ENCODE data around the gene KRT84. TPM values are rescaled to one million over a fixed set of nuclear protein-coding genes. Genes with fewer than 3 reads are reported as not detected.

Gene KRT84
- total RNA-seq, 2 experiments from 2014 or later, result not detected

DNA sequence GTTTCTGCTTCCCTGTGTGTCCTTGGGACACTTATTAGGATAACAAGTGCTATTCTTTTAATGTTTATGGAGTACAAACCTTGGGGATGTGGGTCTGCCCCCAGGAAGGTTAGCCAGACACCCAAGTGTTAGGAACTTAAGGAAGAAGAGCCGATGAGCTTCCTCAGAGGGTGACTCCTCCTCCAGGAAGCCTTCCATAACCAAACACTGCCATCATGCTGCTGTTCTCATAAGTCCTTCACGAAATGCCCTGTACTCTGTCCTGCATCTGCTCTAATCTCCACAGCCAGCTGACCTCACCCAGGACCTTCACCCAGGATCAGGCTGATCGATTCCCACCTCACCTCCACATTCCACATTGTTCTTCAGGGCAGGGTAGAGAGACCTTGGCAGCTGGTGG is 16.9 kb downstream of the KRT84 start:
- Mint-ChIP-seq H3K36me3 (ENCODE audit: low read depth) (no peaks in the 10 kb centered on the region), H3K9me3 (no peaks in the 10 kb centered on the region), H3K4me1 (ENCODE audit: low read depth) (no peaks in the 10 kb centered on the region), H3K4me3 (no peak overlapping the region), H3K27ac (no peak overlapping the region), H3K27me3 (peaks cover 22% of the 10 kb centered on the region)
- DNase-seq (no peak), ATAC-seq (ENCODE audit: poor library complexity) (no peak)
- no peaks in the 10 kb centered on the region for H3K9me3 ChIP-seq (ENCODE audit: control insufficient read depth in 1 of 2, insufficient read depth in 1 of 2, low read length in 2 of 2)
- H3K36me3 ChIP-seq (ENCODE audit: insufficient read depth, low read length), result no peaks in the 10 kb centered on the region
- CTCF ChIA-PET, result no interaction called here
- H3K27ac ChIP-seq (ENCODE audit: low read depth in 1 of 2, low read length in 2 of 2), result no peak overlapping the region
- H3K4me1 ChIP-seq (ENCODE audit: insufficient read depth, low read length), result no peaks in the 10 kb centered on the region
- no peak overlapping the region for H3K4me3 ChIP-seq (ENCODE audit: low read length)
- POLR2A ChIA-PET, result no interaction called here
- intact Hi-C loops (cut with DNase I, micrococcal nuclease), result no loop called here
- TF ChIP-seq, protein P1, sequence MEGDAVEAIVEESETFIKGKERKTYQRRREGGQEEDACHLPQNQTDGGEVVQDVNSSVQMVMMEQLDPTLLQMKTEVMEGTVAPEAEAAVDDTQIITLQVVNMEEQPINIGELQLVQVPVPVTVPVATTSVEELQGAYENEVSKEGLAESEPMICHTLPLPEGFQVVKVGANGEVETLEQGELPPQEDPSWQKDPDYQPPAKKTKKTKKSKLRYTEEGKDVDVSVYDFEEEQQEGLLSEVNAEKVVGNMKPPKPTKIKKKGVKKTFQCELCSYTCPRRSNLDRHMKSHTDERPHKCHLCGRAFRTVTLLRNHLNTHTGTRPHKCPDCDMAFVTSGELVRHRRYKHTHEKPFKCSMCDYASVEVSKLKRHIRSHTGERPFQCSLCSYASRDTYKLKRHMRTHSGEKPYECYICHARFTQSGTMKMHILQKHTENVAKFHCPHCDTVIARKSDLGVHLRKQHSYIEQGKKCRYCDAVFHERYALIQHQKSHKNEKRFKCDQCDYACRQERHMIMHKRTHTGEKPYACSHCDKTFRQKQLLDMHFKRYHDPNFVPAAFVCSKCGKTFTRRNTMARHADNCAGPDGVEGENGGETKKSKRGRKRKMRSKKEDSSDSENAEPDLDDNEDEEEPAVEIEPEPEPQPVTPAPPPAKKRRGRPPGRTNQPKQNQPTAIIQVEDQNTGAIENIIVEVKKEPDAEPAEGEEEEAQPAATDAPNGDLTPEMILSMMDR (IDR thresholded peaks at IDR 0.05), result no peak
- peaks cover 0 to 4% of the 10 kb centered on the region in 2 experiments for H3K27me3 ChIP-seq (ENCODE audit: control insufficient read depth in 1 of 2, insufficient read depth in 2 of 2, low read length in 2 of 2)

DNA sequence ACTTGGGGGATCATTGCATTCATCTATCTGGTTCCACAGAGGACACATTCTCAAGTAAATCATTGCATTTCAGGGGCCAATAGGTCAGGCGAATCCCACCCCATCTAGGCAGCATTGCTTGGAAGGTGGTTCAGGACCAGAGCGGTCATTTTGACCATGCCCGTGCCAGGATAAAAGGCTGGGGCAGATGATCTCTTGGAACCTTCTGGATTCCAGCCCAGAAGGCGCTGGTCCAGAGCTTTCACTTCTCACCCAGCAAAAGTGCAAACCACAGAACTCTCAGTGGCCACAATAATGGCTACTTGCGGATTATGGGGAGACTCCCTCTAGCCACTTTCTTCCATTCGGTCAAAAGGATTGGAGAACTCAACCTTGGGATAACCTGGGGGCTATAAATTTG is 17.6 kb downstream of the KRT84 start:
- H3K4me3 ChIP-seq (ENCODE audit: low read length), result no peak overlapping the region
- H3K27me3 ChIP-seq (ENCODE audit: control insufficient read depth in 1 of 2, insufficient read depth in 2 of 2, low read length in 2 of 2), result peaks cover 0 to 4% of the 10 kb centered on the region in 2 experiments
- H3K27ac ChIP-seq (ENCODE audit: low read depth in 1 of 2, low read length in 2 of 2), result no peak overlapping the region
- ATAC-seq (ENCODE audit: poor library complexity) (no peak), DNase-seq (no peak)
- CTCF ChIA-PET, result no interaction called here
- Mint-ChIP-seq H3K27ac (no peak overlapping the region), H3K27me3 (peaks cover 22% of the 10 kb centered on the region), H3K4me1 (ENCODE audit: low read depth) (no peaks in the 10 kb centered on the region), H3K4me3 (no peak overlapping the region), H3K36me3 (ENCODE audit: low read depth) (no peaks in the 10 kb centered on the region), H3K9me3 (no peaks in the 10 kb centered on the region)
- TF ChIP-seq, protein P1 (IDR thresholded peaks at IDR 0.05), result no peak
- POLR2A ChIA-PET, result no interaction called here
- H3K9me3 ChIP-seq (ENCODE audit: control insufficient read depth in 1 of 2, insufficient read depth in 1 of 2, low read length in 2 of 2), result no peaks in the 10 kb centered on the region
- intact Hi-C loops (cut with DNase I, micrococcal nuclease), result no loop called here
- no peaks in the 10 kb centered on the region for H3K36me3 ChIP-seq (ENCODE audit: insufficient read depth, low read length)
- H3K4me1 ChIP-seq (ENCODE audit: insufficient read depth, low read length), result no peaks in the 10 kb centered on the region

DNA sequence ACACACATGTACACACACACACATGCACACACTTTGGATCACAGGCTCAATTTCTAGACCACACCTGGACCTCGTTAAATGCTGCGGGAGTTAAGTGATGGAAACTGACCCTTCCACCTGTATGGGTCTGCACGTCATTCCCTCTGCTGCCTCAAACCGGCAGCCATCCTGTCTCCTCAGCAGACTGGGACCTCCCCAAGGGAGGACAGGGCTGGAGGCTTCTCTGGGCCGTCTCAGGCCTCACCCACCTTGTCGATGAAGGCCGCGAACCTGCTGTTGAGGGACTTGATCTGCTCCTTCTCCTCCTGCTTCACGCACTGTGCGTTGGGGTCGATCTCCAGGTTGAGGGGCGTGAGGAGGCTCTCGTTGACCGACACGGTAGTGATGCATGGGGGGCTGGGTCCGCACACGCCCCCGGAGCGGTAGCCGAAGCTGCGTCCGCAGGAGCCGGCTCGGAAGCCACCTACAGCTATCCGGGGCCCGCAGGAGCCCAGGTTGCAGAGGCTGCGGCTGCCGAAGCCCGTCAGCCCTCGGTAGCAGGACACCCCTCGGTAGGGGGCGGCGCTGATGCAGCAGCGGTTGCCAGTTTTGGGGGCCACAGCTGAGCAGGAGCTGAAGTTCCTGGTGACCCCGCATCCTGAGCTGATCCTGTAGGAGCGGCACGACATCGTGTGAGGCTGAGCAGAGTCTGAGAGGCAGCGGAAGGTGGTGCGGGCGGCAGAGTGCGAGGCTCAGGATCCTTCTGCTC is 18.5 kb downstream of the KRT84 start, which contains the start of gene KRT85:
Gene KRT85 (minus strand): TSS at position 744 of the 748 bp plus-strand sequence. CDS start 76 bp downstream, at position 668.
- Mint-ChIP-seq H3K9me3 (no peaks in the 10 kb centered on the region), H3K36me3 (ENCODE audit: low read depth) (no peaks in the 10 kb centered on the region), H3K4me1 (ENCODE audit: low read depth) (no peaks in the 10 kb centered on the region), H3K4me3 (no peak within 1 kb of the TSS), H3K27me3 (peaks cover 22% of the 10 kb centered on the region), H3K27ac (no peak within 1 kb of the TSS)
- Histone ChIP-seq H3K4me1 (ENCODE audit: insufficient read depth, low read length) (no peaks in the 10 kb centered on the region), H3K4me3 (ENCODE audit: low read length) (no peak within 1 kb of the TSS), H3K27ac (ENCODE audit: low read depth in 1 of 2, low read length in 2 of 2) (no peak within 1 kb of the TSS), H3K9me3 (ENCODE audit: control insufficient read depth in 1 of 2, insufficient read depth in 1 of 2, low read length in 2 of 2) (no peaks in the 10 kb centered on the region), H3K36me3 (ENCODE audit: insufficient read depth, low read length) (no peaks in the 10 kb centered on the region), H3K27me3 (ENCODE audit: control insufficient read depth in 1 of 2, insufficient read depth in 2 of 2, low read length in 2 of 2) (peaks cover 0 to 4% of the 10 kb centered on the region in 2 experiments)
- TF ChIP-seq, protein P1 (IDR thresholded peaks at IDR 0.05), result no peak
- intact Hi-C loops (cut with DNase I, micrococcal nuclease), result no loop called here
- no peak for ATAC-seq (ENCODE audit: poor library complexity)
- POLR2A ChIA-PET, result no interaction called here
- no peak for DNase-seq
- CTCF ChIA-PET, result no interaction called here
